ENCODE data around the gene CACNG7.

GRCh38 chr19:53868091-53868891 lies 40.8 kb upstream of the CACNG7 start:
- TF ChIP-seq, protein P1, sequence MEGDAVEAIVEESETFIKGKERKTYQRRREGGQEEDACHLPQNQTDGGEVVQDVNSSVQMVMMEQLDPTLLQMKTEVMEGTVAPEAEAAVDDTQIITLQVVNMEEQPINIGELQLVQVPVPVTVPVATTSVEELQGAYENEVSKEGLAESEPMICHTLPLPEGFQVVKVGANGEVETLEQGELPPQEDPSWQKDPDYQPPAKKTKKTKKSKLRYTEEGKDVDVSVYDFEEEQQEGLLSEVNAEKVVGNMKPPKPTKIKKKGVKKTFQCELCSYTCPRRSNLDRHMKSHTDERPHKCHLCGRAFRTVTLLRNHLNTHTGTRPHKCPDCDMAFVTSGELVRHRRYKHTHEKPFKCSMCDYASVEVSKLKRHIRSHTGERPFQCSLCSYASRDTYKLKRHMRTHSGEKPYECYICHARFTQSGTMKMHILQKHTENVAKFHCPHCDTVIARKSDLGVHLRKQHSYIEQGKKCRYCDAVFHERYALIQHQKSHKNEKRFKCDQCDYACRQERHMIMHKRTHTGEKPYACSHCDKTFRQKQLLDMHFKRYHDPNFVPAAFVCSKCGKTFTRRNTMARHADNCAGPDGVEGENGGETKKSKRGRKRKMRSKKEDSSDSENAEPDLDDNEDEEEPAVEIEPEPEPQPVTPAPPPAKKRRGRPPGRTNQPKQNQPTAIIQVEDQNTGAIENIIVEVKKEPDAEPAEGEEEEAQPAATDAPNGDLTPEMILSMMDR (conservative IDR thresholded peaks at IDR 0.05; ENCODE audit: low read length) = no peak
- no peak for TF ChIP-seq EZH2phosphoT487 (IDR thresholded peaks at IDR 0.05; ENCODE audit: borderline replicate concordance)
